ENCODE data around the gene BCL7A. TPM values are rescaled to one million over a fixed set of nuclear protein-coding genes. Genes with fewer than 3 reads are reported as not detected.
A peak's percentile ranks its signal among the peaks of the same experiment; 100 is the strongest.

Gene BCL7A
- total RNA-seq, 1 donor from 2014 or later = 11.4 TPM

DNA sequence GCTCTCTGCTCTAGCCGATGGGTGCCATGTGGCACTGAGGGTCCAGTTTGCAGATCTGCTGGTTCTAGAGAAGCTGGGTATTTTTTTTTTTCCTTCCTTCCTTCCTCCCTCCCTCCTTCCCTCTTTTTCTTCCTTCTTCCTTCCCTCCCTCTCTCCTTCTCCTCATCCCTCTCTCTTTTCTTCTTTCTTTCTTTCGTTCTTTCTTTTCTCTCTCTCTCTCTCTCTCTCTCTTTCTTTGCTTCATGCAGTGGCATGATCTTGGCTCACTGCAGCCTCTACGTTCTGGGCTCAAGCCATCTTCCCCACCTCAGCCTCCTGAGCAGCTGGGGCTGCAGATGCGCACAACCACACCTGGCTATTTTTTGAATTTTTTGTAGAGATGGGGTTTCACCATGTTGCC is 2.7 kb upstream of the BCL7A start:
- no peak for TF ChIP-seq CTCF (IDR thresholded peaks at IDR 0.05)
- no peak overlapping the region for H3K4me3 ChIP-seq
- no peak overlapping the region for H3K27ac ChIP-seq
- no peaks in the 10 kb centered on the region for H3K9me3 ChIP-seq
- no peaks in the 10 kb centered on the region for H3K27me3 ChIP-seq
- intact Hi-C loops (cut with DNase I) = no loop called here
- ATAC-seq (no peak), DNase-seq (no peak)
- H3K36me3 ChIP-seq = no peaks in the 10 kb centered on the region
- peaks cover 8% of the 10 kb centered on the region for H3K4me1 ChIP-seq

GRCh38 chr12:122020795-122021192 is 890 bp upstream of the BCL7A start:
- intact Hi-C loops (cut with DNase I) = no loop called here
- Histone ChIP-seq H3K27me3 (no peaks in the 10 kb centered on the region), H3K4me3 (peak overlapping the region; percentile 63), H3K27ac (peak overlapping the region; percentile 58), H3K4me1 (peaks cover 14% of the 10 kb centered on the region), H3K9me3 (no peaks in the 10 kb centered on the region), H3K36me3 (no peaks in the 10 kb centered on the region)
- TF ChIP-seq CTCF (IDR thresholded peaks at IDR 0.05) = no peak
- no peak for DNase-seq
- ATAC-seq = no peak

GRCh38 chr12:122021193-122021821 is 377 bp upstream of the BCL7A start:
- Histone ChIP-seq H3K27ac (peak overlapping the region; percentile 58), H3K4me1 (peaks cover 14% of the 10 kb centered on the region), H3K27me3 (no peaks in the 10 kb centered on the region), H3K36me3 (no peaks in the 10 kb centered on the region), H3K9me3 (no peaks in the 10 kb centered on the region), H3K4me3 (peak overlapping the region; percentile 63)
- ATAC-seq (peak; percentile 1), DNase-seq (peak; percentile 71)
- TF ChIP-seq CTCF (IDR thresholded peaks at IDR 0.05) = no peak
- intact Hi-C loops (cut with DNase I) = no loop called here

- no peak for TF ChIP-seq CTCF (IDR thresholded peaks at IDR 0.05)
- no peaks in the 10 kb centered on the region for H3K36me3 ChIP-seq
- peak; percentile 73 for DNase-seq
- H3K27me3 ChIP-seq = no peaks in the 10 kb centered on the region
- peak overlapping the region; percentile 68 for H3K4me3 ChIP-seq
- no peaks in the 10 kb centered on the region for H3K9me3 ChIP-seq
- H3K27ac ChIP-seq = peak overlapping the region; percentile 80
- ATAC-seq = peak; percentile 4
- H3K4me1 ChIP-seq = peaks cover 14% of the 10 kb centered on the region
- intact Hi-C loops (cut with DNase I) = no loop called here
Measured at GRCh38 chr12:122022393-122023338, 982 bp downstream of the BCL7A start.

- intact Hi-C loops (cut with DNase I) = no loop called here
- Histone ChIP-seq H3K4me3 (peak overlapping the region; percentile 68), H3K27me3 (no peaks in the 10 kb centered on the region), H3K9me3 (no peaks in the 10 kb centered on the region), H3K4me1 (peaks cover 19% of the 10 kb centered on the region), H3K27ac (peak overlapping the region; percentile 80), H3K36me3 (no peaks in the 10 kb centered on the region)
- no peak for TF ChIP-seq CTCF (IDR thresholded peaks at IDR 0.05)
- peak; percentile 78 for DNase-seq
- peak; percentile 50 for ATAC-seq
Measured at GRCh38 chr12:122023339-122024131, 1.9 kb downstream of the BCL7A start.

Data from upper lobe of right lung (tissue), 1 donor.